ENCODE measurements around the gene FBLN5. TPM values are rescaled to one million over a fixed set of nuclear protein-coding genes. Genes with fewer than 3 reads are reported as not detected.

FBLN5 gene
- total RNA-seq, 1 donor from 2014 or later, result 61.7 TPM

DNA sequence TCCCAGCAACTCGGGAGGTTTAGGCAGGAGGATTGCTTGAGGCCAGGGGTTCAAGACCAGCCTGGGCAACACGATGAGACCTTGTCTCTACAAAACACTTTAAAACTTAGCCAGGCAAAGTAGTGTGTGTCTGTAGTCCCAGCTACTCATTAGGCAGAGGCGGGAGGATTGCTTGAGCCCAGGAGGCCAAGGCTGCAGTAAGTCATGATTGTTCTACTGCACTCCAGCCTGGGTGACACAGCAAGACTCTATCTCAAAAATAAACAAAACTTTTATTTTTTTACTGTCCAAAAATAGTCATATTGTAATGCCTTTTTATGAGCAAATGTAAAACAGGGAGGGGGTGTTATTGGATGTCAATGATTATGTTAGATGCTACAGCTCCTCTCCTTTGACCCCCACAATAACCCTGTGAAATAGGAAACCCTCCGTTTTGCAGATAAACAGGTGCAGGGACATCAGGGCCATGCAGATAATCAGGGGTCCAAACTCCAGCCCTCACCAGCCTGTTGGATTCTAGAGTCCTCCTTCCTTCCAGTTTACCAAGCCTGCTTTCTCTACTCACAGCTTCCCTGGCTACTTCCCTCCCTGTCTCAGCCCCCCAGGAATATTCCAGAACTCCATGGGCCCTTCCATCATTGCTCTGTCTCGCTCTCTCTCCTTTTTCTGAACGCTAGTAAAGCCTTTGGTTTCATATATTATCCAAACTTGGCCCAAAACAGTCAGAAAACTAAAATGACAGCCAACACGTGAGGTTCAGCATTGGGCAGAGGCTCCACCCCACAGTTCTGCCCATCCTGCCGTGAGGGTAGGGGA lies 5.9 kb upstream of the FBLN5 start:
- intact Hi-C loops (cut with micrococcal nuclease), result no loop called here
- no peak for DNase-seq
- no peak for ATAC-seq

DNA sequence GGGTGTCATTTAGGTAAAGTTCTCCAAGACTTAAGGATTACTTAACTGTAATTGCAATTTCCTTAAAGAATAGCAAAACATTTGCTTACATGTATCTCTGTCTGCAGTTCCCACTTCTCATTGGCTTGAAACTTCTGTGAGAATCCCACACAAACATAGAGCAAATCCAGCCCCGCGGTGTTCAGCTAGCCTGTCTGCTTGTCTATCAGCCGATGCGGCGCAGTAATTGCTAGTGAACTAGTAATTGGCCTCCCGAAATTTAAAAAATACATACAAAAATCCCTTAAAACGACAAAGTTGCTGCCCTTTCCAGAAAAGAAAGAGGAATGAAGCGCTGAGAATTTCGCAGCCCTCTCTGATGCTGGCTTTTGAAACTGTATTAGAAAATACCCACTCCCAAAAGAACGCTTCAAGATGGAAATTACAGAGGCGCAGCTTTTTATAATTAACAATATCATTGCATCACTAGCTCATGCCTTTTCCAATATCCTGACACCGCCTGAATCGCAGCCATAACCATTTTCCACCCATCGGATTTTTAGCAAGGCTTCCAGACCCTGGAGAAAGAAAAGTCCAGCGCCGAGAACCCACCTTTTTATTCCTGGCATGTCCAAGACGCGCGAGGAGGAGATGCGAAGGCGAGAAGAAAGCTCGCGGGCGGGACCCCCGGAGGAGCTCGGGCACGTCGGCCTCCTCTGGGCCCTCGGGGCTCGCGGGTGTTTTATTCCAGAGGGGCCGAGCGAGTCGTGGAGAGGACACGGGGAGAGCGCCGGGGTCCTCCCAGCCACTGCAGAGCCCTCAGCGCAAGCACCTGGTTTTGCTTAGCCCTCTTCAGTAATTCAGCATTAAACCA lies 646 bp downstream of the FBLN5 start:
- intact Hi-C loops (cut with micrococcal nuclease), result no loop called here

DNA sequence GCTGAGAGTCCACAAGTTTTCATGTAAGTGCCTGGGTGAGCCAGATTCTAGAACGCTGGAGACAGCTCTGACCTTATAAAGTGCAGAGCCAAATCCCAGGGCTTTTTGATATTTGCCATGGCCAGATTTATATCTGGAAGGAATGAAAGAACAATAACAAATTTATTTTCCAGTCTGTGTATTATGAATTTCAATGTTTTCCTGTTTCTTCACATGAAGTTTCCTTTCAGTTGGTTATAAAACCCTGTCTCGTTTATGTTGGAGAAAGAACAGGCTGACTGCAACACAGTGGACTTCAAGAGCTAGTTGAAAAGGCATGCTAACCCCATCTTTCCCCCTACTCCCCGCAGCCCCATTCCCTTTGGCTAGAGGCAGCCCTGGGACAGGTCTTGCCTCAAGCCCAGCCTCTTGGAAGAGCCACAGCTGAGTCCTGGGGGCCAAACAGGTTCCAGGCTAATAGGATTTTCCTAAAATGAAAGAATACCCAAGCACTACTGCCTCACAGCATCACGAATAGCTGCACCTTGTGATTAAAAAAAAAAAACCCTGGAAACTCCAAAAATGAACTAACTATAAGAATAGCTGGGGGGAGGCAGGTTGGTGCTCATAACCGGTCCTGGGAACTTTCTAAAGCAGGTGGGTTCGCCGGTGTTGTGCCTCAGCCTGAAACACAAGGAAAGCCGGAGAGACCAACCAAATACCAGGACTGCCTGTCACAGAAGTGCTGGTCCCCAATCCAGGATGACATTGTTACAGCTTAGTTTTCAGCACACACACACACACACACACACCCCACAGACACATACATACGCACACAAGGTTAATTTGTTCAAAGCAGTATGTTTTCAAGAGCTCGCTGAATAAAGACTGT lies 1.5 kb downstream of the FBLN5 start:
- intact Hi-C loops (cut with micrococcal nuclease), result no loop called here
- peak; percentile 8 for ATAC-seq
- DNase-seq, result no peak

More for the DNA sequence above, 646 bp downstream of the FBLN5 start:
- DNase-seq (peak; percentile 57), ATAC-seq (peak; percentile 42)

DNA sequence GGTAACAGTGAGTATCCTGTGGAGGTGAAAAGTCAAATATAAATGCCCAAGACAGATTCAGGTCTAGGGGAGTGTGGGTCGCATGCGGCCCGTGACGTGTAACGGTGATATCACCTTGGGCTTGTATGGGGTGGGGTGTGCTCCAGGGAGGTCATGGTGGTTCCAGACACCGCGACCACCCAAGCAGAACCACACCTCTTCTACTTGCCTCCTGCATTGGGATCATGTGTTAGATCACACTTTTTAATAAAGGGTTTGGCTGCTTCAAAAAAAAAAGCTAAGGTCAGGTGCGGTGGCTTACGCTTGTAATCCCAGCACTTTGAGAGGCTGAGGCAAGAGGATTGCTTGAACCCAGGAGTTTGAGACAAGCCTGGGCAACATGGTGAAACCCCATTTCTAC lies 4.5 kb downstream of the FBLN5 start:
- DNase-seq (no peak), ATAC-seq (no peak)
- intact Hi-C loops (cut with micrococcal nuclease), result no loop called here

DNA sequence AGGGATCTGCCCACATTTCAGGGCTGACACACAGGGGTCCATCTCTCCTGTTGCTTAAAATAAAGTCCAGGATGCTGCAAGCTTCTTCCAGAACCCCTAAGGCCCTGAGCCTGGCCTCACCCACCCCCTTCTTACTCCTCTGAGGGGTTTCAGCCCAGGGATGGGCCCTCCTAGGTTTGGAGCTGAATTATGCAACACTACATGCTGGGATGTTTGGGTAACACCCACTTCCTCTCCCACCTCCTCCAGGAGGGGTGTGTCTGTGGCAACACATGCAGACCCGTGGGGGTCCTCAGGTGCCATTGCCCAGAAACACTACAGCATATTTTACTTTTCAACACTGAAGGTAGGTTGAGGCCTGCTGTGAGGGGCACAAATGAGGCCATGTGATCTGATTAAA lies 5.4 kb downstream of the FBLN5 start:
- intact Hi-C loops (cut with micrococcal nuclease), result no loop called here
- DNase-seq (no peak), ATAC-seq (no peak)

DNA sequence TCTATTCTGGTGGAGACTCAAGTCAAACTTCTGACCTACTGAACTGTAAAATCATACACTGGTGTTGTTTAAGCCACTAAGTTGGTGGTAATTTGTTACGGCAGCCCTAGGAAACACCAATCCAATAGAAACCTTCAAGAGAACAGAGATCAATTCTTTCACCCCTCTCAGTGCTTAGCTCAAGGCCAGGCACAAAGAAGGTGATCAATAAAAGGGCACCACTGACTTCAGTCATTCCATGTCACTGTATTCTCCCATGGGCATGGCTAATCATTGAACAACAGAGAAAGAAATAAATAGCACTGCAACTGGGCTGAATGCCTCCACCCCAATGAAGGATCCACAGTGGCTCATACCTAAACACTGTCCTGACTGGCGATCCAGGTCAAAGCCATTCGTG lies 7.3 kb downstream of the FBLN5 start:
- DNase-seq, result no peak

DNA sequence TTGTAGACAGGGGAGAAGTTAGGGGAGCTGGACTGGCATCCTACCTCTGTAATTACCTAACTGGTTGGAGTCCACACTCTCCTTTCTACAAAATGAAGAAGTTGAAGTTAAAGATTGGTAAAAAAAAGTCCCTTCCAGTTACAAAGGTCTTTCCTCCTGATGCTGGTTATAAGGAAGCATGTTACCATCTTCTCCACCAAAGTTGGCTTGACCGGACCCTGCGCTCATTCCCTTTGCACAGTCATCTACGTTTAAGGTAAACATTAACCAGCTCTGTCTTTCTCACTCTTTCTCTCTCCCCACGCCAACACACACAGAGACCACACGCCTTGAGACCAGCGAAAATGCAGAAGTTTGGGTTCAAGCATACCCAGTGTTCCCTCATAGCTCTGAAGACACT lies 11.9 kb downstream of the FBLN5 start:
- no peak for ATAC-seq
- no peak for DNase-seq
- intact Hi-C loops (cut with micrococcal nuclease), result no loop called here

More for the DNA sequence above, 7.3 kb downstream of the FBLN5 start:
- intact Hi-C loops (cut with micrococcal nuclease), result no loop called here
- no peak for ATAC-seq

DNA sequence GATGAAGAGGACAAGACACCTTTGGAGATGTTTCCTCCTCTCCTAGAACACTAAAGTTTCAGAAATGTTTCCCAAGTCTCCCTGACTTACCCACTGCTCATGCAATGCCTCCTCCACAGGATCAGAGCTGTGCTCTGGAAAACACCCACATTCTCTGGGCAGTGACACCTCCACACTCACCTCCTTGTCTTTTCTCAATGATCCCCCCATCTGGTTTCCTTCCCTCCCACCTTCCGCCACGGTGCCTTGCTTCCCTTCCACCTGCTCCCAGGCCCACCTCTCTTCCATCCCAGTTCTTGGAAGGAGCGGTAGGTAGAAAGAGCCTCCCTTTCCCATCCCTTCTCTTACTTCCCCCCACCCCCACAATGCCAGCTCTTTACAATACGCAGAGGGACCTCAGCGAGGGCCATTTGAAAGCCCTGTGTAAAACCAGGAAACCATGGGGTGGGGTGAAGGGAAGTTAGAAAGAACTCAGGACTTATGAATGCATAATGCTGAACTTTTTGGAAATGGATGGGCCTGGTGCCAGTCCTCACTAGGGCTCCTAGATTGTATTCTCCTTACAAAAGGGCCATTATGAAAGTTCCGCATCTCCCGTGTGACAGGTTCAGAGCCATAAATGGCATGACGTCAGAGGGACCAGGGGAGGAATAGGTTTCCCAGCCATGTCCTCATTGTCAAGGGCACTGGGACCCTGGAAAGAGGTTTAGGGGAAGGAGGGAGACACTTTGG lies 12.8 kb downstream of the FBLN5 start:
- DNase-seq (no peak), ATAC-seq (no peak)
- intact Hi-C loops (cut with micrococcal nuclease), result no loop called here

DNA sequence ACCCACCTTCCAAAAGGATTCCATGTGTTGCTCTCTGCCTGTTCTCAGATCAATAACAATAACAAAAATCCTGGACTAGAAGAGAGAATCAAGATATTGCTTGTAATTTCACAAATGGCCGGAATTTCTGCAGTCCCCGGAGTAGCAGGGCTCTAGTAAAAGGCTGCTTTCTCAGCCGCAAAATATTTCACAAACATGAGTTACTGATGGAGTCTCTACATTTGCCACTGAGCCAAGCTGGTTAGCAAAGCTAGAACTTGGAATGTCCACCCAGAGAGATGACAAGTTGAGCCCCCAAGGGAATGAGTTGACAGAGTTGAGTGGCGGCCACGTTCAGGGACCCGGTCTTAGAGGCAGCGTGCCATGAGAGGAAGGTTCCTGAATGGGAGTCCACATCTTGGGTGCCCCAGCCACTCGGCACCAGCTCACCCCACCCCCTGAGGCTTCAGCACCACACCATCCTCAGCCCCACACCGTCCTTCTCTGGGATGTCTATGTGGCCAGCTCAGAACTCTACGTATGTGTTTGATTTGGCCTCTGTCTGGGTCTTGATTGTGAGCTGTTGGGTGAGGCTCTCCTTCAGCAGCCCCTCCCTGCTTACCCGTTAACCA lies 15.9 kb downstream of the FBLN5 start:
- intact Hi-C loops (cut with micrococcal nuclease), result no loop called here
- DNase-seq, result no peak
- ATAC-seq, result peak; percentile 79

DNA sequence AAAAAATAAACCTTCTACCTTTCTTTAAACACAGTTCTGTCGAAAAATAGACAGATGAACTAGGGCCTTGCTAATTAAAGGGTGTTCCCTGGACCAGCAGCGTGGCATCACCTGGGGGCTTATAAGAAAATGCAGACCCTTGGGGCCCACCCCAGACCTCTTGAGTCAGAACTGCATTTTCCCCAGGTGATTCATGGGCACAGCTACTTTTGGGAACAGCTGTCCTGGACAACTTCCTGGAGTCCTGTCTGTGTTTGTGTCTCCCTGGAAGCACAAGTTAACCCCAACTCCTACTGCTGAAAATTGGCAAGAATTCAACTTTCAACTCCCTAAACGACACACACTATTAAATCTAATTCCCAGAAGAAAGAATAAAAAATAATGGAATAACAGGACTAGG lies 17.8 kb downstream of the FBLN5 start:
- DNase-seq (no peak), ATAC-seq (no peak)
- intact Hi-C loops (cut with micrococcal nuclease), result no loop called here

DNA sequence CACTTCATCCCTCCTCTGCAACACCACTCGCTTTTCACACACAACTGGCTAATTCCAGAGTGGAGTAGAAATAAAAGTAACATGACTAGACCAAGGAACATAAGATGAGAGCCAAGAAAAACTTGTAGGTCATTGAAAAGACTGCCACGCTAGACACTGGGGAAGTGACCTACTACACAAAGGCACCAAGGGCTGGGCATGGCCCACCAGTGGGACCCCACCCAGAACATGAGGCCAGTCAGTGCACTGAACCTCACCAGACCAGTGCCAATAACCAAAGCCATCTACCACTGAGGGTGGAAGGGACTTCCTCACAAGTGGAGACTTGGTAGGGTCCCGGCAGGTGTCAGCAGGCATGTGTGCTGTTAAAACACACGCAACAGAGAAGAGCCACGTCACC lies 19.7 kb downstream of the FBLN5 start:
- no peak for DNase-seq
- intact Hi-C loops (cut with micrococcal nuclease), result no loop called here
- ATAC-seq, result no peak

DNA sequence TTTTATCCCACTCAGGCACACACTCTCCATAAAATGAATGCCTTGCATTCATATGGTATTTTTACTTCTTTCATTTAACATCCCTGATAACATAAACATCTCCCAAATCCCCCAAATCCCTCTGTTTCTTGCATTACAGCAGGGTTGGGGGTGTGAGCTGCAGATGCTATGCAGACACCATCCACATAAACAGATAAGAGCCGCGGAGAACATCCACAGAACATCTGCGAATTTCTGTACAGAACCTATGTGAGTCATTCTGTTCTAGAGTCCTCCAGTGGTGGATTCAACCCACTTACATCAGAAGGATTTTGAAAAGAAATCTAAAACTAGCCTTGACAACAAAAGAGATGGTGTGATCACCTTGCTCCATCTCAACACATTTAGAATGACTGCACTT lies 20.3 kb downstream of the FBLN5 start:
- intact Hi-C loops (cut with micrococcal nuclease), result no loop called here
- DNase-seq (no peak), ATAC-seq (no peak)

DNA sequence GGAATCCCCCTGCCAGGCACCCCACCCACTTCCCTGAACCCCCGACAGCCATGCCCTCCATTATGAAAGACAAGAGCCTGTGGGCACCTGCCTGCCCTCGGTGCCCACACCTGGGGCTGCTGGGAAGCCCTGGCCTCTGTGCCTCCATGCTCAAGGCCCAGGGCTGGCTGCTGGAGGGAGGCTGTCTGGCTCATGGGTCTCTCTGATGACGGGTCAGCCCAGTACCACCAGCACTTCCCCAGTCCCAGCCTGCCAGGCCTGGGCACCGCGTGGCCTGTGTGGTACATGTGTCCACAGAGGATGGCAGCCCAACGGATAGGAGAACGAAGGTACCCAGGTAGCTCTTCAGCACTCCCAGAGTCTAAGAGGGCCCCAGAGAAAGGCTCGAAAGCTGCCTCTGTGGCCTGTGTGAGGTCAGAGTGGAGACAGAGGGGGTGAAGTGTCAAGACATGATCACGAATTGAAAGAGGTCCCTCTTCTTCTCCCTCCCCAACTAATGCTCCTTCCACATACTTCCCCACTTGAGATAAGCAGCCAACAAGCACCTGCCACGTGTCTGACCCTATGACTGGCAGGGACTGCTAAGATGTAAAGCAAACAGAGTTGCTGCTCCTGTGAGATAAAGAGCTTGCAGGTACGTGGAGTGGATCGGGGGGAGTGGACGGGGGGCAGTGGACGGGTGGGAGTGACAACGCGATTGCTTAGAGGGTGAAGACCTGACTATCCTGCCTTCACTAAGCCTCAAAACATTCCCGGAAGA lies 21.2 kb downstream of the FBLN5 start:
- ATAC-seq (no peak), DNase-seq (no peak)
- intact Hi-C loops (cut with micrococcal nuclease), result no loop called here

DNA sequence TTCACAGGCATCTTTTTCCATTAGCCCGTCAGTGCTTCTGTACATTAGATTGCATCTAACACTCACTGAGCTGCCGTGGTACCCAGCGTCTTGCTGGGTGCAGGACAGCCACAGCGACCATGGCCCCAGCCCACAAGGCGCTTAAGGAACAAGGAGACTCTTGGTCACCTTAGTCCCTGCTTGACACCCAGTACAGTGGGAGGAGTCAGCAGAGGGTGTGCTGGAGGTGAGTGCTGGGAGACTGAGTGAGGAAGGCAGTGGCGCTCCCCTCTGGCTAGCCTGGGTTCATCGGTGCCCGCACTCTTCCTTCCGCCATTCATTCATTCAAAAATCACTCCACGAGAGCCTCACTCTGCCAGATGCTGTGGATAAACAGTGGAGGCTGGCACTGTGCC lies 21.8 kb downstream of the FBLN5 start:
- intact Hi-C loops (cut with micrococcal nuclease), result no loop called here
- DNase-seq (no peak), ATAC-seq (no peak)

DNA sequence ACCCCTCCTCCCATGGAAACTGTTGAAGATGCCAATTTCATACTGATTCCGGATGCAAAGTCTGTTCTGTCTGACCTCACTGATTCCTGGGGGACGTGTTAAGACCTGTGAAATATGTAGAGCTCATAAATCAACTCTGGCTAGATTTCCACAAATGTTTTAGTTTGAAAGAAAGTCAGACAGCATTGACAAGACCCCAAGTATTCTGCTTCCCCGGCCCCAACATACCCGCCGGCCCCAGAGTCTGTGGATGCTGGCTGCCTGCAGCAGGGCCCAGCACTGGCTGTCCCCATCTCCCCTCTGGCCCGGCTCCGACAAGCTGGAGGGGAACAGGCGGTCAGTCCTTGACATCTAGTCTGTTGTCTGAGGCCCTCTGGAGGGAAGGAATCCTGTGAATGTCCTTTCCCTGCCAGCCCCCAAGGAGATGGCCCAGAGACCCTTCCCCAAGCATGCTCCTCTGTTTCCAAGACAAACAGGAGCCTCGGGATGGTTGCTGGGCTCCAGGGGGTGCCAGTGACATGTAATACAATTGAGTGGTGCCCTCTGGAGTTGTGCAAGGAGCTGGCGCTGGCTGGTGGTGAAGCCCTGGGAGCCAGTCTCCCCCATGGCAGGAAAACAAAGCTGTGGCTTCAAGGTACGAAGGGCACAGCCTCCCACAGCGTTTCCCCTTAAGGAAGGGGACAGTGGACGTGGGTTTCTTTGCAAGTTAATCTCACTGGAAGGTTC lies 22.3 kb downstream of the FBLN5 start:
- ATAC-seq, result peak; percentile 48
- DNase-seq, result peak; percentile 56
- intact Hi-C loops (cut with micrococcal nuclease), result no loop called here

DNA sequence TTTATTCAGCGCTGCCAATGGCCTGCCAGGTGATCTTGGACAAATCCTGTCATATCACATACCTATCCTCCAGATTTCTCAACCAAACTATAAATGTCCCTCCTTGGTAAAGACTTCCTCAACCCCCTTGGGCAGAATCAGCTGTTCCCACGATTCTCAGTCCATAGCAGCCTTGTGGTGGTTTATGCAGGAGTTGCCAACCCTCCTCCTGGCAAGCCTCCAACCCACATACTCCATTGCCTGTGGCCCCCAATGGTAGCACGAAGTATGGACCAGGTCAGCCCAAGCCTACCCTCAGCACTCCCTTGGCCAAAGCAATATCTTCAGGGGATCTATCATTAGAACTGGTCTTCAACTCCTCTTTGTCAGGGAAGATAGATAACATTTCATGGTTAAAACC lies 27.0 kb downstream of the FBLN5 start:
- intact Hi-C loops (cut with micrococcal nuclease), result no loop called here
- DNase-seq (no peak), ATAC-seq (no peak)

DNA sequence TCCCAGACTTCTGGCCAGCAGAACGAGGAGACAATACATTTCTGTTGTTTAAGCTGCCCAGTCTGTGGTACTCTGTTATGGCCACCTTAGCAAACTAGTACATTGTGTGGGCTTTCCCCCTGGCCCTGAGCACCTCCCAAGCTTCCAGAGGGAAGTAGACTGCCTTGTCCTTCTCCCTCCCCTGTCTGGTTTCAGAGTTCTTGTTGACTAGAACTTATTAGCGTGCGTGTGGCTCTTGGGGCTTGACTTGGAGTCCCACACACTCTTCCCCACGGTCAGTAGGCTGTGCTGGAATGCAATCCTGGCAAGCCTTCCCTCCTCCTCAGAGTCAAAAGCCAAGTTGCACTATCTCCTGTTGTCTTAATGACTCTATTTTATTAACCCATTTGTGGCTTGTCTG lies 27.7 kb downstream of the FBLN5 start:
- intact Hi-C loops (cut with micrococcal nuclease), result no loop called here
- DNase-seq, result peak; percentile 66
- peak; percentile 88 for ATAC-seq

All from left ventricle myocardium superior (tissue), 1 donor.